ENCODE results near the gene NCKAP5. TPM values are rescaled to one million over a fixed set of nuclear protein-coding genes. Genes with fewer than 3 reads are reported as not detected.

Gene NCKAP5
- total and polyA plus RNA-seq, 2 of the 8 experiments (the other 6 are each of a cell fraction or from before 2014, with no cell fraction given): 0.27 to 0.86 TPM

- Histone ChIP-seq H2AFZ (ENCODE audit: low read length) (no peak overlapping the region), H2AK5ac (ENCODE audit: low read depth, low read length) (no peak overlapping the region), H3K4me1 (replicated peaks in 1 of 4; ENCODE audit: control insufficient read depth in 3 of 4, insufficient read depth in 4 of 4, low read length in 3 of 4) (no peaks in the 10 kb centered on the region), H4K5ac (ENCODE audit: insufficient read length, low read depth, low read length) (no peak overlapping the region), H3K23ac (ENCODE audit: insufficient read length) (no peak overlapping the region), H3K79me1 (ENCODE audit: low read depth, low read length) (no peaks in the 10 kb centered on the region), H3K9ac (replicated peaks in 1 of 4; ENCODE audit: extremely low read depth in 1 of 4, low read depth in 3 of 4, low read length in 3 of 4) (no peak overlapping the region), H3K23me2 (ENCODE audit: low read depth, low read length) (no peaks in the 10 kb centered on the region), H4K8ac (ENCODE audit: extremely low read depth, insufficient read depth, low read length) (no peak overlapping the region), H2BK20ac (ENCODE audit: low read length) (no peak overlapping the region), H3K27me3 (replicated peaks in 1 of 4; ENCODE audit: control insufficient read depth in 3 of 4, extremely low read depth in 1 of 4, insufficient read depth in 3 of 4, low read length in 3 of 4) (no peaks in the 10 kb centered on the region), H3K9me3 (ENCODE audit: insufficient read depth in 2 of 2, low read depth in 1 of 2, low read length in 1 of 2) (no peaks in the 10 kb centered on the region), H4K20me1 (replicated peaks in 1 of 2; ENCODE audit: control insufficient read depth in 1 of 2, insufficient read depth in 2 of 2, low read length in 2 of 2) (no peaks in the 10 kb centered on the region), H3K18ac (ENCODE audit: extremely low read depth, low read length) (no peak overlapping the region), H3K79me2 (ENCODE audit: control insufficient read depth in 1 of 2, insufficient read depth in 2 of 2, low read length in 2 of 2) (no peaks in the 10 kb centered on the region), H3K36me3 (ENCODE audit: control insufficient read depth in 2 of 4, insufficient read depth in 4 of 4, low read length in 3 of 4) (no peaks in the 10 kb centered on the region), H2BK15ac (ENCODE audit: low read length) (no peak overlapping the region), H3K4me3 (ENCODE audit: extremely low read depth in 1 of 4, insufficient read depth in 2 of 4, low read depth in 3 of 4, low read length in 4 of 4) (no peak overlapping the region), H2BK120ac (replicated peaks; ENCODE audit: low read depth, low read length) (no peak overlapping the region), H4K91ac (replicated peaks; ENCODE audit: insufficient read length, low read length) (no peak overlapping the region), H3K4me2 (ENCODE audit: insufficient read depth in 1 of 2, low read depth in 2 of 2, low read length in 2 of 2) (no peak overlapping the region), H3K56ac (replicated peaks; ENCODE audit: insufficient read length, low read depth, low read length) (no peak overlapping the region), H2BK12ac (ENCODE audit: low read depth, low read length) (no peak overlapping the region), H2BK5ac (ENCODE audit: low read depth, low read length) (no peak overlapping the region), H3K27ac (ENCODE audit: low read depth, low read length) (no peak overlapping the region), H3K4ac (replicated peaks; ENCODE audit: insufficient read length, low read depth, low read length) (no peak overlapping the region), H3K14ac (ENCODE audit: insufficient read length) (no peak overlapping the region)
- DNase-seq (ENCODE audit: low read depth in 1 of 2, low spot score in 2 of 2): no peak
- 92% methylated on average over 2 of the region's 2 CpGs; no CpG with 5 or more reads in 1 of the 2 experiments for WGBS, 2 experiments (ENCODE audit: extremely low coverage in 1 of 2, insufficient coverage in 1 of 2, insufficient read length in 1 of 2, insufficient replicate concordance in 2 of 2, low coverage in 1 of 2, low lambda C conversion rate in 2 of 2, missing lambda C conversion rate in 1 of 2)
- TF ChIP-seq YY1 (IDR thresholded peaks at IDR 0.05; ENCODE audit: low read depth, low read length) (no peak), ZNF274 (IDR thresholded peaks at IDR 0.05; ENCODE audit: borderline replicate concordance, extremely low read depth, low read length) (no peak), SP1 (IDR thresholded peaks at IDR 0.05; ENCODE audit: low read depth, low read length) (no peak), TAF1 (IDR thresholded peaks at IDR 0.05; ENCODE audit: low read depth, low read length) (no peak), SAP30 (IDR thresholded peaks at IDR 0.05; ENCODE audit: insufficient read depth, insufficient replicate concordance, low read length) (no peak), EZH2 (IDR thresholded peaks at IDR 0.05; ENCODE audit: low read depth, low read length, severe bottlenecking) (no peak), SIRT6 (IDR thresholded peaks at IDR 0.05; ENCODE audit: low read length) (no peak), GTF2F1 (IDR thresholded peaks at IDR 0.05; ENCODE audit: borderline replicate concordance, low read depth, low read length) (no peak), RAD21 (IDR thresholded peaks at IDR 0.05 in 1 of 2, conservative IDR thresholded peaks at IDR 0.05 in 1 of 2; ENCODE audit: low read depth in 2 of 2, low read length in 2 of 2) (no peak), GABPA (IDR thresholded peaks at IDR 0.05; ENCODE audit: borderline replicate concordance, insufficient read depth, low read length) (no peak), KDM4A (IDR thresholded peaks at IDR 0.05; ENCODE audit: low read depth, low read length, severe bottlenecking) (no peak)
- FAIRE-seq: no peak
- ChIA-PET POLR2A (ENCODE audit: partially characterized antibody) (no interaction called here), CTCF (ENCODE audit: partially characterized antibody) (no interaction called here)
Observed at GRCh38 chr2:132716954-132717353, 851.3 kb downstream of the NCKAP5 start.
